GM21515 (cell line): Measurements from ENCODE around the gene MYO3B.
"Not testable (repeated sequence)": the region's sequence is repeated elsewhere in the genome, so short reads cannot be mapped to it uniquely, and the experiment has no call there.

Experiments
- ATAC-seq: cut with Tn5 transposase; IDR thresholded peaks from one replicate; pipeline ENCODE4 v1.9.1; 2021; ENCODE audit not compliant: unreplicated experiment

The MYO3B gene

GRCh38 chr2:170409164-170409535, 231.2 kb downstream of the MYO3B start:
- no peak for ATAC-seq

GRCh38 chr2:170411660-170412059, 233.7 kb downstream of the MYO3B start:
- no peak for ATAC-seq

- no peak for ATAC-seq
These were observed 243.2 kb downstream of the MYO3B start for GRCh38 chr2:170420961-170421687.

- ATAC-seq: no peak
These were observed 246.0 kb downstream of the MYO3B start for GRCh38 chr2:170423919-170424318.

- ATAC-seq: no peak
These were observed 247.4 kb downstream of the MYO3B start for GRCh38 chr2:170425281-170425751.

- no peak for ATAC-seq
These were observed 250.9 kb downstream of the MYO3B start for GRCh38 chr2:170428868-170429267.

GRCh38 chr2:170432823-170433222, 254.9 kb downstream of the MYO3B start:
- ATAC-seq: no peak

- ATAC-seq: no peak
These were observed 255.5 kb downstream of the MYO3B start for GRCh38 chr2:170433448-170433847.

- ATAC-seq: not testable (repeated sequence)
These were observed 256.4 kb downstream of the MYO3B start for GRCh38 chr2:170434396-170434795.

GRCh38 chr2:170434900-170435621, 257.1 kb downstream of the MYO3B start:
- ATAC-seq: no peak

- no peak for ATAC-seq
These were observed 258.4 kb downstream of the MYO3B start for GRCh38 chr2:170436077-170436943.

GRCh38 chr2:170446078-170446477, 268.1 kb downstream of the MYO3B start:
- ATAC-seq: no peak

GRCh38 chr2:170449034-170449433, 271.1 kb downstream of the MYO3B start:
- ATAC-seq: no peak

GRCh38 chr2:170454471-170455372, 276.8 kb downstream of the MYO3B start:
- no peak for ATAC-seq

- ATAC-seq: no peak
These were observed 277.9 kb downstream of the MYO3B start for GRCh38 chr2:170455617-170456426.

- no peak for ATAC-seq
These were observed 279.0 kb downstream of the MYO3B start for GRCh38 chr2:170456914-170457313.

- no peak for ATAC-seq
These were observed 279.8 kb downstream of the MYO3B start for GRCh38 chr2:170457742-170458141.

- no peak for ATAC-seq
These were observed 283.9 kb downstream of the MYO3B start for GRCh38 chr2:170461889-170462288.

- ATAC-seq: no peak
These were observed 284.7 kb downstream of the MYO3B start for GRCh38 chr2:170462433-170463205.
